ENCODE measurements around the gene UBE2O. TPM values are rescaled to one million over a fixed set of nuclear protein-coding genes. Genes with fewer than 3 reads are reported as not detected.

UBE2O gene
- total and polyA plus RNA-seq, 7 donors: 6.2 to 26.3 (median 12.9) TPM

- DNase-seq: no peak
Observed at GRCh38 chr17:76420356-76421043, 32.5 kb downstream of the UBE2O start.

GRCh38 chr17:76419576-76420260 lies 33.2 kb downstream of the UBE2O start:
- 89 to 96% methylated on average over 17 of the region's 17 CpGs for WGBS, 2 donors
- intact Hi-C loops (cut with DNase I): no loop called here
- Histone ChIP-seq H3K27me3 (no peaks in the 10 kb centered on the region), H3K27ac (no peak overlapping the region), H3K36me3 (no peaks in the 10 kb centered on the region), H3K9me3 (no peaks in the 10 kb centered on the region), H3K4me3 (no peak overlapping the region), H3K4me1 (peaks cover 0 to 26% (median 22%) of the 10 kb centered on the region in 4 donors)
- TF ChIP-seq POLR2A (IDR thresholded peaks at IDR 0.05) (no peak), POLR2AphosphoS5 (IDR thresholded peaks at IDR 0.05) (no peak), CTCF (IDR thresholded peaks at IDR 0.05) (no peak), EP300 (IDR thresholded peaks at IDR 0.05) (no peak)
- DNase-seq: no peak

More at GRCh38 chr17:76420356-76421043, 32.5 kb downstream of the UBE2O start:
- Histone ChIP-seq H3K4me1 (peaks cover 0 to 20% (median 16%) of the 10 kb centered on the region in 4 donors), H3K36me3 (no peaks in the 10 kb centered on the region), H3K27ac (no peak overlapping the region), H3K4me3 (no peak overlapping the region), H3K9me3 (no peaks in the 10 kb centered on the region), H3K27me3 (no peaks in the 10 kb centered on the region)
- 85 to 89% methylated on average over 10 of the region's 10 CpGs for WGBS, 2 donors
- intact Hi-C loops (cut with DNase I): no loop called here
- no peak for TF ChIP-seq EP300 (IDR thresholded peaks at IDR 0.05)

- WGBS, 2 donors: 41 to 53% methylated on average over 11 of the region's 11 CpGs
- intact Hi-C loops (cut with DNase I): no loop called here
- Histone ChIP-seq H3K4me3 (no peak overlapping the region), H3K27me3 (no peaks in the 10 kb centered on the region), H3K4me1 (peaks cover 0 to 37% (median 31%) of the 10 kb centered on the region in 4 donors), H3K36me3 (no peaks in the 10 kb centered on the region), H3K9me3 (no peaks in the 10 kb centered on the region), H3K27ac (no peak overlapping the region)
- TF ChIP-seq EP300 (IDR thresholded peaks at IDR 0.05) (no peak), POLR2AphosphoS5 (IDR thresholded peaks at IDR 0.05) (no peak), POLR2A (IDR thresholded peaks at IDR 0.05) (no peak), CTCF (IDR thresholded peaks at IDR 0.05) (no peak)
- no peak for DNase-seq
Observed at GRCh38 chr17:76417499-76418143, 35.3 kb downstream of the UBE2O start.

GRCh38 chr17:76416899-76417298 lies 36.1 kb downstream of the UBE2O start:
- WGBS, 2 donors: 96 to 98% methylated on average over 4 of the region's 4 CpGs
- Histone ChIP-seq H3K4me3 (no peak overlapping the region), H3K27ac (no peak overlapping the region), H3K4me1 (peaks cover 0 to 37% (median 31%) of the 10 kb centered on the region in 4 donors), H3K36me3 (no peaks in the 10 kb centered on the region), H3K27me3 (no peaks in the 10 kb centered on the region), H3K9me3 (no peaks in the 10 kb centered on the region)
- no peak for DNase-seq
- TF ChIP-seq POLR2AphosphoS5 (IDR thresholded peaks at IDR 0.05) (no peak), CTCF (IDR thresholded peaks at IDR 0.05) (no peak), POLR2A (IDR thresholded peaks at IDR 0.05) (no peak)
- intact Hi-C loops (cut with DNase I): no loop called here

GRCh38 chr17:76416457-76416856 lies 36.5 kb downstream of the UBE2O start:
- H3K27ac ChIP-seq: no peak overlapping the region
- DNase-seq: no peak
- no peak overlapping the region for H3K4me3 ChIP-seq
- H3K9me3 ChIP-seq: no peaks in the 10 kb centered on the region
- 94 to 96% methylated on average over 6 of the region's 6 CpGs for WGBS, 2 donors
- intact Hi-C loops (cut with DNase I): no loop called here
- no peak for TF ChIP-seq CTCF (IDR thresholded peaks at IDR 0.05)
- no peak for TF ChIP-seq EP300 (IDR thresholded peaks at IDR 0.05)
- TF ChIP-seq POLR2AphosphoS5 (IDR thresholded peaks at IDR 0.05): no peak
- no peak for TF ChIP-seq POLR2A (IDR thresholded peaks at IDR 0.05)
- H3K4me1 ChIP-seq: peaks cover 0 to 37% (median 31%) of the 10 kb centered on the region in 4 donors
- no peaks in the 10 kb centered on the region for H3K27me3 ChIP-seq
- H3K36me3 ChIP-seq: no peaks in the 10 kb centered on the region
